Right atrium auricular region (tissue), 2 donors: ENCODE data around the gene USP21. TPM values are rescaled to one million over a fixed set of nuclear protein-coding genes. Genes with fewer than 3 reads are reported as not detected.

Source experiments
- DNase-seq: peaks from one replicate; pipeline ENCODE4 v3.0.0-alpha.2; 2019; ENCODE audit warnings: low spot score
- H3K27ac ChIP-seq, 2 donors: fragments of 200-600 bp; sonication (generic); 1 replicate in 1 of 2; 2 replicates in 1 of 2; pipeline ENCODE4 v1.5.1; 2016 to 2019
- H3K27me3 ChIP-seq, 2 donors: fragments of 200-600 bp; sonication (generic); one replicate each; pipeline versions ENCODE4 v1.5.1 to v1.6.0; 2017 to 2019
- H3K36me3 ChIP-seq: fragments of 200-600 bp; sonication (generic); one replicate; pipeline ENCODE4 v1.5.1; 2016
- H3K4me1 ChIP-seq, 2 donors: fragments of 200-600 bp; sonication (generic); one replicate each; pipeline versions ENCODE4 v1.5.1 to v1.6.0; 2017 to 2019
- H3K4me3 ChIP-seq, 2 donors: fragments of 200-600 bp; sonication (generic); 1 replicate in 1 of 2; 2 replicates in 1 of 2; pipeline ENCODE4 v1.5.1; 2017 to 2019; ENCODE audit warnings: mild to moderate bottlenecking in 1 of 2, moderate library complexity in 1 of 2
- H3K9me3 ChIP-seq, 2 donors: fragments of 200-600 bp; sonication (generic); one replicate each; pipeline ENCODE4 v1.5.1; 2019
- total RNA-seq, 2 donors: library from RNA; depleted of rRNA; stranded (reverse); fragments of >200 nt; gene quantifications; one replicate each; pipeline ENCODE4 v1.1.0, GENCODE V29; 2016
- TF ChIP-seq, protein P1 (sequence below), 2 donors: fragments of 200-600 bp; sonication (generic); IDR thresholded peaks; one replicate each; pipeline ENCODE4 v1.5.1; 2019; ENCODE audit warnings: antibody characterized with exemption in 2 of 2

Gene USP21
- total RNA-seq, 2 donors from 2014 or later, result 13.5 to 14.4 TPM

GRCh38 chr1:161185282-161185682, 26.0 kb downstream of the USP21 start:
- H3K27ac ChIP-seq, result peak overlapping the region; percentile 61 to 76
- peak; percentile 89 for DNase-seq
- TF ChIP-seq, protein P1, sequence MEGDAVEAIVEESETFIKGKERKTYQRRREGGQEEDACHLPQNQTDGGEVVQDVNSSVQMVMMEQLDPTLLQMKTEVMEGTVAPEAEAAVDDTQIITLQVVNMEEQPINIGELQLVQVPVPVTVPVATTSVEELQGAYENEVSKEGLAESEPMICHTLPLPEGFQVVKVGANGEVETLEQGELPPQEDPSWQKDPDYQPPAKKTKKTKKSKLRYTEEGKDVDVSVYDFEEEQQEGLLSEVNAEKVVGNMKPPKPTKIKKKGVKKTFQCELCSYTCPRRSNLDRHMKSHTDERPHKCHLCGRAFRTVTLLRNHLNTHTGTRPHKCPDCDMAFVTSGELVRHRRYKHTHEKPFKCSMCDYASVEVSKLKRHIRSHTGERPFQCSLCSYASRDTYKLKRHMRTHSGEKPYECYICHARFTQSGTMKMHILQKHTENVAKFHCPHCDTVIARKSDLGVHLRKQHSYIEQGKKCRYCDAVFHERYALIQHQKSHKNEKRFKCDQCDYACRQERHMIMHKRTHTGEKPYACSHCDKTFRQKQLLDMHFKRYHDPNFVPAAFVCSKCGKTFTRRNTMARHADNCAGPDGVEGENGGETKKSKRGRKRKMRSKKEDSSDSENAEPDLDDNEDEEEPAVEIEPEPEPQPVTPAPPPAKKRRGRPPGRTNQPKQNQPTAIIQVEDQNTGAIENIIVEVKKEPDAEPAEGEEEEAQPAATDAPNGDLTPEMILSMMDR (IDR thresholded peaks at IDR 0.05), result no peak
- peaks cover 0 to 24% of the 10 kb centered on the region in 2 donors for H3K4me1 ChIP-seq
- no peak overlapping the region for H3K4me3 ChIP-seq
- H3K27me3 ChIP-seq, result no peaks in the 10 kb centered on the region
- H3K36me3 ChIP-seq, result no peaks in the 10 kb centered on the region
- H3K9me3 ChIP-seq, result no peaks in the 10 kb centered on the region

GRCh38 chr1:161185732-161186311, 26.5 kb downstream of the USP21 start:
- no peak overlapping the region for H3K4me3 ChIP-seq
- H3K36me3 ChIP-seq, result peaks cover 2% of the 10 kb centered on the region
- peak overlapping the region; percentile 61 to 76 for H3K27ac ChIP-seq
- H3K27me3 ChIP-seq, result no peaks in the 10 kb centered on the region
- TF ChIP-seq, protein P1 (IDR thresholded peaks at IDR 0.05), result no peak
- H3K9me3 ChIP-seq, result no peaks in the 10 kb centered on the region
- peaks cover 0 to 24% of the 10 kb centered on the region in 2 donors for H3K4me1 ChIP-seq
- no peak for DNase-seq

DNA sequence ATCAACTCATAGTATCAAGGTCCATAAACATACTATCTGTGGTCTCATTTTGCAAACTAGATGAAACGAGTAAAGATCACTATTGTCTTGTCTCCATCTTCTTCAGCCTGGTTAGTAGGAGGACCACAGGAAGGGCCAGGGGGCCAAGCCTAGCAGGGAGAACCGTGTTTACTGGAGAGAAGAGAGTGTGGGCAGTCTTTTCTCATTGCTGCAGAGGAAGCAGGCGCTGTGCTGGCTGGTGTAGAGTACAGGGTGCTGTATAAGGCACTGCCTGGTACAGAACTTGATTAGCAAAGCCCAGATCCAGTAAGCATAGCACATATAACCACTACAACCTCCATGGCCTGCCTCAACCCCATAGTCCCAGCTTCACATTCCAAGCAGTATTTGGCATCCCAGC, 28.0 kb downstream of the USP21 start:
- Histone ChIP-seq H3K27me3 (no peaks in the 10 kb centered on the region), H3K27ac (no peak overlapping the region), H3K4me3 (no peak overlapping the region), H3K4me1 (peaks cover 0 to 26% of the 10 kb centered on the region in 2 donors), H3K36me3 (peaks cover 15% of the 10 kb centered on the region), H3K9me3 (no peaks in the 10 kb centered on the region)
- no peak for DNase-seq
- TF ChIP-seq, protein P1 (IDR thresholded peaks at IDR 0.05), result no peak

DNA sequence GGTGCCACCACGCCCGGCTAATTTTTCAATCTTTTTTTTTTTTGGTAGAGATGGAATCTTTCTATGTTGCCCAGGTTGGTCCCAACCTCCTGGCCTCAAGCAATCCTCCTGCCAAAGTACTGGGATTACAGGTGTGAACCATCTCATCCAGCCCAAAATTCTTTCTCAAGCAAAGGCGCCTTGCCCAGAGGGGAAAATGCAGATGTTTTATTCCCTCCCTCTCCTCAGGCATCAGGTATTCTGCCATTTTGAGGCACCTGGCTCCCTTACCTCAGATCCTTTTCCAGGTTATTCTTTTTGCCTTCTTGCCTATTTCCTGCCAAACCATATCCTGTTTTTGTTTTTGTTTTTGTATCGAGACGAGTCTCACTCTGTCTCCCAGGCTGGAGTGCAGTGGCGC, 29.1 kb downstream of the USP21 start:
- peaks cover 16% of the 10 kb centered on the region for H3K36me3 ChIP-seq
- no peak overlapping the region for H3K4me3 ChIP-seq
- TF ChIP-seq, protein P1 (IDR thresholded peaks at IDR 0.05), result no peak
- peaks cover 0 to 37% of the 10 kb centered on the region in 2 donors for H3K4me1 ChIP-seq
- H3K27me3 ChIP-seq, result no peaks in the 10 kb centered on the region
- H3K27ac ChIP-seq, result no peak overlapping the region
- DNase-seq, result no peak
- no peaks in the 10 kb centered on the region for H3K9me3 ChIP-seq

GRCh38 chr1:161189036-161189435, 29.7 kb downstream of the USP21 start:
- H3K4me3 ChIP-seq, result no peak overlapping the region
- no peaks in the 10 kb centered on the region for H3K27me3 ChIP-seq
- H3K27ac ChIP-seq, result no peak overlapping the region
- H3K4me1 ChIP-seq, result peaks cover 0 to 43% of the 10 kb centered on the region in 2 donors
- no peak for DNase-seq
- TF ChIP-seq, protein P1 (IDR thresholded peaks at IDR 0.05), result no peak
- peaks cover 23% of the 10 kb centered on the region for H3K36me3 ChIP-seq
- no peaks in the 10 kb centered on the region for H3K9me3 ChIP-seq
